Gastroesophageal sphincter (tissue), 4 donors: Measurements from ENCODE around the gene ABCC6. TPM values are rescaled to one million over a fixed set of nuclear protein-coding genes. Genes with fewer than 3 reads are reported as not detected.
"Not testable (repeated sequence)": the region's sequence is repeated elsewhere in the genome, so short reads cannot be mapped to it uniquely, and the experiment has no call there.

ENCODE experiments used
- ATAC-seq: fragments of 150-250 bp; one replicate; pipeline ENCODE4 v1.9.1; 2016; ENCODE audit warnings: mild to moderate bottlenecking, moderate library complexity
- H3K27ac ChIP-seq, 4 donors: fragments of 200-600 bp; sonication (generic) in 3 of 4; 1 replicate in 3 of 4; 2 replicates in 1 of 4; pipeline ENCODE4 v1.5.1; 2016 to 2019
- H3K27me3 ChIP-seq: fragments of 200-600 bp; sonication (generic); one replicate; pipeline ENCODE4 v1.5.1; 2019
- H3K36me3 ChIP-seq, 2 donors: fragments of 200-600 bp; sonication (generic); one replicate each; pipeline ENCODE4 v1.5.1; 2019; ENCODE audit warnings: control low read depth in 1 of 2
- H3K4me1 ChIP-seq, 3 donors: fragments of 200-600 bp; sonication (generic); 1 replicate in 2 of 3; 2 replicates in 1 of 3; pipeline ENCODE4 v1.5.1; 2016 to 2019; ENCODE audit warnings: control low read depth in 2 of 3
- H3K4me3 ChIP-seq, 2 donors: fragments of 200-600 bp; sonication (generic); one replicate each; pipeline ENCODE4 v1.5.1; 2019; ENCODE audit warnings: mild to moderate bottlenecking in 1 of 2, moderate library complexity in 1 of 2
- H3K9me3 ChIP-seq, 3 donors: fragments of 200-600 bp; sonication (generic); one replicate each; pipeline ENCODE4 v1.5.1; 2017 to 2019; ENCODE audit warnings: control low read depth in 2 of 3
- WGBS, 2 donors: methylation state at CpG; one replicate each; pipeline ENCODE4 v1.1.5; 2018; ENCODE audit warnings: low coverage in 1 of 2; 5-methylcytosine and 5-hydroxymethylcytosine counted together
- total RNA-seq, 4 donors: library from RNA; depleted of rRNA; stranded (reverse); fragments of >200 nt; gene quantifications; one replicate each; pipeline ENCODE4 v1.1.0, GENCODE V29; 2016

ABCC6 gene
- total RNA-seq, 4 donors from 2014 or later = 0.93 to 1.0 (median 0.94) TPM

GRCh38 chr16:16249621-16250330, 26.5 kb upstream of the ABCC6 start:
- 21 to 58% methylated on average over 2 to 4 of the region's 7 CpGs for WGBS, 2 donors

GRCh38 chr16:16247439-16247838, 24.1 kb upstream of the ABCC6 start:
- H3K4me1 ChIP-seq, H3K9me3 ChIP-seq, H3K27me3 ChIP-seq, H3K27ac ChIP-seq, H3K36me3 ChIP-seq, H3K4me3 ChIP-seq, ATAC-seq: not testable (repeated sequence)
- WGBS, 2 donors = no CpG with 5 or more reads among the region's 3 CpGs

More at GRCh38 chr16:16249621-16250330, 26.5 kb upstream of the ABCC6 start:
- H3K27ac ChIP-seq, H3K4me1 ChIP-seq, H3K9me3 ChIP-seq, H3K36me3 ChIP-seq, H3K27me3 ChIP-seq, H3K4me3 ChIP-seq: not testable (repeated sequence)
- peak; percentile 55 for ATAC-seq

- not testable (repeated sequence) for H3K4me3 ChIP-seq, H3K9me3 ChIP-seq, H3K27ac ChIP-seq, H3K4me1 ChIP-seq, ATAC-seq, H3K36me3 ChIP-seq, H3K27me3 ChIP-seq
- WGBS, 2 donors = 67% methylated on average over 1 of the region's 8 CpGs; no CpG with 5 or more reads in 1 of the 2 donors
Measured at GRCh38 chr16:16246578-16247262, 23.4 kb upstream of the ABCC6 start.

GRCh38 chr16:16243886-16244285, 20.6 kb upstream of the ABCC6 start:
- 94% methylated on average over 8 of the region's 11 CpGs; no CpG with 5 or more reads in 1 of the 2 donors for WGBS, 2 donors
- H3K9me3 ChIP-seq, H3K27ac ChIP-seq, H3K4me1 ChIP-seq, H3K4me3 ChIP-seq, ATAC-seq, H3K27me3 ChIP-seq: not testable (repeated sequence)
- H3K36me3 ChIP-seq = peaks cover 0 to 10% of the 10 kb centered on the region in 2 donors

GRCh38 chr16:16240667-16241066, 17.4 kb upstream of the ABCC6 start:
- not testable (repeated sequence) for H3K4me3 ChIP-seq, H3K27ac ChIP-seq, ATAC-seq, H3K4me1 ChIP-seq, H3K27me3 ChIP-seq, H3K9me3 ChIP-seq
- H3K36me3 ChIP-seq = peaks cover 0 to 19% of the 10 kb centered on the region in 2 donors
- WGBS, 2 donors = no CpG with 5 or more reads among the region's 4 CpGs

- not testable (repeated sequence) for H3K27ac ChIP-seq, H3K4me1 ChIP-seq, H3K4me3 ChIP-seq, H3K9me3 ChIP-seq, ATAC-seq, H3K27me3 ChIP-seq
- 86 to 88% methylated on average over 4 to 5 of the region's 5 CpGs for WGBS, 2 donors
- peaks cover 0 to 16% of the 10 kb centered on the region in 2 donors for H3K36me3 ChIP-seq
Measured at GRCh38 chr16:16237738-16238137, 14.4 kb upstream of the ABCC6 start.

GRCh38 chr16:16237071-16237470, 13.8 kb upstream of the ABCC6 start:
- H3K36me3 ChIP-seq = peaks cover 0 to 16% of the 10 kb centered on the region in 2 donors
- not testable (repeated sequence) for H3K27ac ChIP-seq, ATAC-seq, H3K4me1 ChIP-seq, H3K9me3 ChIP-seq, H3K4me3 ChIP-seq, H3K27me3 ChIP-seq
- 90 to 94% methylated on average over 2 to 5 of the region's 6 CpGs for WGBS, 2 donors

GRCh38 chr16:16232692-16233061, 9.4 kb upstream of the ABCC6 start:
- H3K4me1 ChIP-seq, H3K9me3 ChIP-seq, H3K27me3 ChIP-seq, H3K27ac ChIP-seq, H3K36me3 ChIP-seq: not testable (repeated sequence)
- no CpG with 5 or more reads among the region's 39 CpGs for WGBS, 2 donors
- peak; percentile 53 for ATAC-seq
- peak overlapping the region; percentile 6 to 42 for H3K4me3 ChIP-seq

- peak; percentile 24 for ATAC-seq
- peak overlapping the region; percentile 4 to 40 for H3K4me3 ChIP-seq
- H3K36me3 ChIP-seq, H3K27me3 ChIP-seq, H3K4me1 ChIP-seq, H3K27ac ChIP-seq, H3K9me3 ChIP-seq: not testable (repeated sequence)
- WGBS, 2 donors = no CpG with 5 or more reads among the region's 24 CpGs
Measured at GRCh38 chr16:16223662-16224241, 458 bp upstream of the ABCC6 start.

GRCh38 chr16:16221382-16221781, 1.9 kb downstream of the ABCC6 start:
- no CpG with 5 or more reads among the region's 9 CpGs for WGBS, 2 donors
- H3K27me3 ChIP-seq, H3K4me1 ChIP-seq, H3K4me3 ChIP-seq, H3K36me3 ChIP-seq, ATAC-seq, H3K9me3 ChIP-seq, H3K27ac ChIP-seq: not testable (repeated sequence)

GRCh38 chr16:16220449-16220848, 2.8 kb downstream of the ABCC6 start:
- 83 to 95% methylated on average over 5 to 6 of the region's 9 CpGs for WGBS, 2 donors
- not testable (repeated sequence) for H3K27me3 ChIP-seq

GRCh38 chr16:16218787-16219186, 4.5 kb downstream of the ABCC6 start:
- WGBS, 2 donors = no CpG with 5 or more reads among the region's 5 CpGs
- H3K27me3 ChIP-seq, H3K4me3 ChIP-seq, ATAC-seq, H3K9me3 ChIP-seq, H3K4me1 ChIP-seq, H3K36me3 ChIP-seq, H3K27ac ChIP-seq: not testable (repeated sequence)

More at GRCh38 chr16:16220449-16220848, 2.8 kb downstream of the ABCC6 start:
- not testable (repeated sequence) for H3K36me3 ChIP-seq, ATAC-seq, H3K27ac ChIP-seq, H3K4me3 ChIP-seq, H3K9me3 ChIP-seq, H3K4me1 ChIP-seq

- no CpG with 5 or more reads among the region's 5 CpGs for WGBS, 2 donors
- H3K9me3 ChIP-seq, ATAC-seq, H3K4me1 ChIP-seq, H3K27me3 ChIP-seq, H3K4me3 ChIP-seq, H3K27ac ChIP-seq, H3K36me3 ChIP-seq: not testable (repeated sequence)
Measured at GRCh38 chr16:16218349-16218748, 4.9 kb downstream of the ABCC6 start.
